Stimulated activated memory B cell treated with anti-CD40 and anti-IgM and Interleukin-4, amounts not matched to agents 10 μg/mL and 1 μg/mL and 100 μg/mL, for 72 hours (primary cell): ENCODE results near the gene DTD2.
"Not testable (repeated sequence)": the region's sequence is repeated elsewhere in the genome, so short reads cannot be mapped to it uniquely, and the experiment has no call there.

Experiments used
- ATAC-seq: fragments of 150-1000 bp; cut with Tn5 transposase; 2 replicates; pipeline ENCODE4 v1.10.0; 2021
- H3K27ac Mint-ChIP-seq: one replicate; pipeline ENCODE4 v1.8.0; 2022; ENCODE audit warnings: mild to moderate bottlenecking, mixed read lengths
- H3K27me3 Mint-ChIP-seq: one replicate; pipeline ENCODE4 v1.8.0; 2022; ENCODE audit warnings: mixed read lengths
- H3K36me3 Mint-ChIP-seq: one replicate; pipeline ENCODE4 v1.8.0; 2022; ENCODE audit warnings: mixed read lengths
- H3K4me1 Mint-ChIP-seq: one replicate; pipeline ENCODE4 v1.8.0; 2022; ENCODE audit warnings: mixed read lengths
- H3K4me3 Mint-ChIP-seq: one replicate; pipeline ENCODE4 v1.8.0; 2022; ENCODE audit warnings: mild to moderate bottlenecking, moderate library complexity, mixed read lengths
- H3K9me3 Mint-ChIP-seq: one replicate; pipeline ENCODE4 v1.8.0; 2022; ENCODE audit warnings: mixed read lengths

The DTD2 gene

DNA sequence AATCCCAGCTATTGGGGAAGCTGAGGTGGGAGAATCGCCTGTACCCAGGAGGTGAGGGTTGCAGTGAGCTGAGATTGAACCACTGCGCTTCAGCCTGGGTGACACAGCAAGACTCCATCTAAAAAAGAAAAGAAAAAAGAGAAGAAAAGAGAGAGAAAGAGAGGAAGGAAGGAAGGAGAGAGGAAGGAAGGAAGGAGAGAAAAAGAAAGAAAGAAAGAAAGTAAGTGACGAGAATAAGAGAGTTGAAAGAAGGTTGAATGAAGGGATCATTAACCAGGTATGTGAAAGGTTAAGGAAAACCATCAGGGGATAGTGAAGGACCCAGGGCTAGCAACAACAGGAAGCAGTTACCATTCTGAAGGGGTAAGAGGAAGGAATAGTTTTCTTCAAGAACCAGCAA, 4.2 kb upstream of the DTD2 start:
- peaks cover 13% of the 10 kb centered on the region for H3K4me1 Mint-ChIP-seq
- no peak for ATAC-seq
- H3K27me3 Mint-ChIP-seq: no peaks in the 10 kb centered on the region
- H3K9me3 Mint-ChIP-seq: no peaks in the 10 kb centered on the region
- H3K36me3 Mint-ChIP-seq: no peaks in the 10 kb centered on the region
- peak overlapping the region; percentile 12 for H3K27ac Mint-ChIP-seq
- no peak overlapping the region for H3K4me3 Mint-ChIP-seq

DNA sequence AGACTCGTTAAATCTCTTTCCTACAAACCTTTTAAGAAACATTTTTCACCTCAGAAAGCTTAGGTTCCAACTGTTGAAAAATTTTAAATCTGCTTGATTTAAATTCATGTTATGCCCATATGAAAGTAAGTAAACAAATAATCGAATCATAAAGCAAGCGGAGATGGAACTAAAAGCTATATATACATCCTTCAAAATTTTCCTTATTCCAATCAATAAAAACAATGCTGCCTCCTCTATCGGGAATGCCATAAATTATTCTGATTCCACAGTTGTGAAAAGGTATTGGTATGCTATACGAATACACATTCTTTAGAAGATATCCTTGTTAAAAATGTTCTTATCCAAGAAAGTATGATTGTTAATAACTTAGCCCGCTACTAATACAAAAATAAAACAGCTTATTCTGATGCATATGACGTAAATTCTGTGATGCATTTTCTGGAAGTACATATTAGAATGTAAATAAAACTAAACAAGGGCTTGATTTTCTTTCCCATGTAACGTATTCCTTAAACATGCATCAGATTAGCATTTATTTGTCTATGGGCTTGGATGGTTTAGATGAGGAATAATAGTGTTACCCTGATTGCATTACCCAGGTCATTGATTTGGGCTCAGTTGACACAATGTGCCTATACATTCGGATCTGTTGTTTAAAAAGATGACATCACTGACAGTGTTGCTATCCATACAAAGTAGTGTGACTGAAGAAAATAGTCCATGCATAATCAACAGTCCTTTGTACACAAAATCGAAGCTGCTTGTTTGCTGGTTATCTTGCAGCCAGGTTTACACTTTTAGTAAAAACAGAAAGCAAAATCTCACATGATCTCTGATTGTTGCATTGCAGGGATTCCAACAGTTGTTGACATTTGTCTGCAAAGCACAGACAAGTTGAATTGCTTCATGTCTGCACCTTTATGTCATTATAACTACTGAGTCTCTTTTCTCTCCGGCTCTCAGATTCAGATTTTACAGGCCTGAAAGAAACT, 656 bp upstream of the DTD2 start:
- peaks cover 27% of the 10 kb centered on the region for H3K4me1 Mint-ChIP-seq
- ATAC-seq: no peak

DNA sequence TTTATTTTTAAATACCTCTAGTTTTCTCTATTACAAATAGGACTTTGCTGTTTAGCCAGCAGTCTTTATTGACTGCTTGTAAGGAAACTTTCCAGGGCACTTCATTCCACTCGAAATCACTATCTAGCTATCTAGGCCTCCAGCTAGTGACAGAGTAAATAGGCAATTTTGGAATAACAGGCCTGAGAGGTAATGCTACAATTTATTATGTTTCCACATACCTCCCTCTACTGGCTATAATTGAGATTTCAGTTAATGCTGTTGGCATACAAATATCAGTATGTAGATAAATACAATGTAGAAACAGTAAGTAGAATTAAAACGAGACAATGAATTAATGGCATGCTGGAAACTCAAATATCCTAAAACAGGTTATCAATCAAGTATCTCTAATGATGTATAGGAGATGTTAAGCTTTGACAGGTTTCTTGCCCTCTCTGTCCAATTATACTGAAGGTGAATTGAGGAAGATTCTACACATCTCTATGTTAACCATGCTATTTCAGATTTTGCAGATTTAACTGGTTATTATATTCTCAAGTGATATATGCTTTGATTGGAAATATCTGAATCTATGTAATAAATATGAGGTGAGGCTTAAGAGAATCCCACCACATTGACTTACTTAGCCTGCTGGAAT, 7.2 kb downstream of the DTD2 start:
- Mint-ChIP-seq H3K4me3 (no peak overlapping the region), H3K27ac (no peak overlapping the region), H3K27me3 (no peaks in the 10 kb centered on the region), H3K36me3 (peaks cover 27% of the 10 kb centered on the region), H3K4me1 (peaks cover 3% of the 10 kb centered on the region), H3K9me3 (no peaks in the 10 kb centered on the region)
- ATAC-seq: no peak

More for the DNA sequence above, 656 bp upstream of the DTD2 start:
- Mint-ChIP-seq H3K27me3 (no peaks in the 10 kb centered on the region), H3K36me3 (no peaks in the 10 kb centered on the region), H3K27ac (peak overlapping the region; percentile 97), H3K9me3 (no peaks in the 10 kb centered on the region), H3K4me3 (peak overlapping the region; percentile 98)

DNA sequence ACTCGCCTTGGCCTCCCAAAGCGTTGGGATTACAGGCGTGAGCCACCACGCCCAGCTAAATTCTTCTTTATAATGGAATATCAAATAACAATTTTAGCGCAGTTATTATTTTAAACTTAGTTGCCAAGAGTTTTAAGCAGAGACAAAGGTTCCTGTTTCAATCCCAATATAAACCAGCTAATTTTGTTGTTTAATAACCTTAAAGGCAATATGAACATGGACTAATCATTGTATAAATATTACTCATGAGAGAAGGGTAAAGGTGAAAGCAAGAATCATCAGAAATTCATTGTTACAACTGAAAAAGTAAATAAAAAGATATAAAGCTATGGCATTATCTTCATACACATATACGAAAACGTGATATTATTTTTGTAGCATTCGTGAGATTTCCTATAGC, 8.2 kb downstream of the DTD2 start:
- no peak for ATAC-seq
- Mint-ChIP-seq H3K4me1 (no peaks in the 10 kb centered on the region), H3K36me3 (peaks cover 29% of the 10 kb centered on the region), H3K27ac (no peak overlapping the region), H3K27me3 (no peaks in the 10 kb centered on the region), H3K4me3 (no peak overlapping the region), H3K9me3 (peaks cover under 1% of the 10 kb centered on the region)

DNA sequence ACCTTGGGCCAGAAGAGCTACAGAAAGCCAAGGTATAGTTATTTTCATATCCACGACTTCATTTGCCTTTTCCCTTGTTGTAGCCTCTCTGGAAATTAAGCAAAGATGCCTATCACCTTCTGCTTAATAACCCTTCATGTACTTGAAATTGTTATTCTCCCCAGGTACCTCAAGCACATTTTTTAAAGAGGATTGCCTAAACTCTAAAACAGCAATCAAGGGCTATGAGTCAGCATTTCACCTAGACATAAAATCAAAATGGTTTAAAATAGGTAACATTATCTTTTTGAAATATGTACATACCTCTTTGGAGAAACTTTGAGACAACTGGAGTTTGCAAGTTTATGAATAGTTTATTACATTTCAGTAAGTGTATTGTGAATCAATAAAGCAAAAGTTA, 11.6 kb downstream of the DTD2 start:
- Mint-ChIP-seq H3K4me1 (no peaks in the 10 kb centered on the region), H3K4me3 (no peak overlapping the region), H3K27ac (no peak overlapping the region), H3K9me3 (peaks cover 3% of the 10 kb centered on the region), H3K27me3 (no peaks in the 10 kb centered on the region), H3K36me3 (peaks cover 26% of the 10 kb centered on the region)
- ATAC-seq: no peak

DNA sequence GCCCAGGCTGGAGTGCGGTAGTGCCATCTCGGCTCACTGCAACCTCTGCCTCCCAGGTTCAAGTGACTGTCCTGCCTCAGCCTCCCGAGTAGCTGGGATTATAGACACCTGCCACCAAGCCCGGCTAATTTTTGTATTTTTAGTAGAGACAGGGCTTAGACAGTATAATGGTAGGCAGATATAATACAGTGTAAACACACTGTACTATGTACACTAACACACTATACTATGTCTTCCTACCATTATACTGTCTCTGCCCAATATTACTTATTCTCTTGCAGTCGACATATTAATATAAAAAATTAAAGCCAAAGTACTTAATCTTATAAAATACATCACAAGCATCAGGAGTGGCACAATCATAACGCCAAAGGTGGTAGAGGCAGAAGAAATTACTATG, 15.0 kb downstream of the DTD2 start:
- H3K27me3 Mint-ChIP-seq: no peaks in the 10 kb centered on the region
- H3K4me1 Mint-ChIP-seq: no peaks in the 10 kb centered on the region
- H3K9me3 Mint-ChIP-seq: peaks cover 3% of the 10 kb centered on the region
- ATAC-seq: no peak
- H3K4me3 Mint-ChIP-seq: no peak overlapping the region
- H3K27ac Mint-ChIP-seq: no peak overlapping the region
- H3K36me3 Mint-ChIP-seq: peaks cover 24% of the 10 kb centered on the region

DNA sequence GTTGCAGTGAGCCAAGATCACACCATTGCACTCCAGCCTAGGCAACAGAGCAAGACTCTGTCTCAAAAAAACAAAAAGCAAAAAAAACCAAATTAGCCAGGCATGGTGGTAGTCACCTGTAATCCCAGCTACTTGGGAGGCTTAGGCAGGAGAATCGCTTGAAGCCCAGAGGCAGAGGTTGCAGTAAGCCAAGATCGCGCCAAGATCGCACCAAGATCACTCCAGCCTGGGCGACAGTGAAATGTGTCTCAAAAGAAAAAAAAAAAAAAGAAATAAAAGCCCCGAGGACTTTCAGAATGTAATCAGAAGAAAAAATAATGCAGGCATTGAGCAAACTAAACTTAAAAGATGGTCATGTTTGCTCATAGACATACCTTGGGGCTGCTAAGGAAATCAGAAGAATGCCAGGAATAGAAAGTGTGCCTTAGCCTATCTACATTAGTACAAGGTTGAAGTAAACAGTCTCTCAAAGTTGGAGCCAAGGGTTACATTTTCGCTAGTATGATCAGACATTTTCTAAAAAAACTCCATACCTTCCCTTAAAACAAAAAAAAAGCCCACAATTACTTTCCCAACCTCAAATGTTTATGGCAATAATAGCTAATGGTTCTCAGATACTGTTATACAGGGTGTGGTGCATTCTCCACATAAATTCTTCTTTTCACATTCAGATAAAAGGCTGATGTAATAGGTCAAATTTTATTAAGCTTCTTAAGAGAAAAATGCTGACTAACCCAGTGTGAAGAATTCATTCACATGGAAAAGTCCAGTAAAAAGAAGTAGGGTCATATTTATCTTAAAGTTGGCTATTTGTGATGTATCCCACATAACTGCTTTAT, 15.8 kb downstream of the DTD2 start:
- Mint-ChIP-seq H3K4me1 (peaks cover under 1% of the 10 kb centered on the region), H3K9me3 (peaks cover 3% of the 10 kb centered on the region), H3K27ac (no peak overlapping the region), H3K36me3 (peaks cover 24% of the 10 kb centered on the region), H3K4me3 (no peak overlapping the region), H3K27me3 (no peaks in the 10 kb centered on the region)
- ATAC-seq: no peak

DNA sequence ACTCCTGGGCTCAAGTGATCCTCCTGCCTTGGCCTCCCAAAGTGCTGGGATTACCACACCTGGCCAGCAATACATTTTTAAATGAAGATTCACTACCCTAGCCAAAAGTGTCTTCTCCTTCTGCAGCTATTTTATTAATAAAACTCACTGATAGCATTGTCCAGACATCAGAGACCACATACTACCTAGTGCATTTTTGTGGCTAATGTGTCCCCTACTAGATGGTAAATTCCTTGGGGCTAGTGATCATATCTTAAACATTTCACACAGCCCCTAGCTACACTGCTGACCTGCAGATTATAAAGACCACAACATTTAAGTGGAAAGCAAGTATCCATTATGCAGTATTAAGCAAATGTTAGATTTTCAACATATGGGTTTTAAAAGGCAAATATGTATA, 17.0 kb downstream of the DTD2 start:
- Mint-ChIP-seq H3K4me3 (no peak overlapping the region), H3K27ac (no peak overlapping the region), H3K4me1 (peaks cover 12% of the 10 kb centered on the region), H3K36me3 (peaks cover 17% of the 10 kb centered on the region), H3K9me3 (peaks cover 3% of the 10 kb centered on the region), H3K27me3 (no peaks in the 10 kb centered on the region)
- no peak for ATAC-seq

DNA sequence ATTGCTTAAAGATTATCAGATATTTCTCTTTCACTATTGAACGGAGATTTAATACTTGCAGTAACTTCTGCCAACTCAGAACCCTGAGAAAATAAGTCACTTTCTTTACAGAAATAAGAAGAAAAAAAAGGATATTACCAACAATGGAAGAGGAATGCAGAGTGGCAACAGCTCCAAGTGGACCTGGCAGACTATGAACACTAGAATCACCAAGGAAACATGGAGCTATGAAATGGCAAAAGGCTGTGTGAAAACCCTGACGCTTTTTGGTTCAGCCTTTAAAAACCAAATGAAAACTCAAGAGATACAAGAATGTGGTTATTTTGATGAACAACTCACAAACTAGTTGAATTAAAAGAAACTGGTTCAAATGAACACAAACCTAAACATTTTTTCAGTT, 17.7 kb downstream of the DTD2 start:
- H3K36me3 Mint-ChIP-seq: peaks cover 18% of the 10 kb centered on the region
- peaks cover 3% of the 10 kb centered on the region for H3K9me3 Mint-ChIP-seq
- ATAC-seq: no peak
- H3K27ac Mint-ChIP-seq: no peak overlapping the region
- H3K27me3 Mint-ChIP-seq: no peaks in the 10 kb centered on the region
- no peak overlapping the region for H3K4me3 Mint-ChIP-seq
- peaks cover 12% of the 10 kb centered on the region for H3K4me1 Mint-ChIP-seq

DNA sequence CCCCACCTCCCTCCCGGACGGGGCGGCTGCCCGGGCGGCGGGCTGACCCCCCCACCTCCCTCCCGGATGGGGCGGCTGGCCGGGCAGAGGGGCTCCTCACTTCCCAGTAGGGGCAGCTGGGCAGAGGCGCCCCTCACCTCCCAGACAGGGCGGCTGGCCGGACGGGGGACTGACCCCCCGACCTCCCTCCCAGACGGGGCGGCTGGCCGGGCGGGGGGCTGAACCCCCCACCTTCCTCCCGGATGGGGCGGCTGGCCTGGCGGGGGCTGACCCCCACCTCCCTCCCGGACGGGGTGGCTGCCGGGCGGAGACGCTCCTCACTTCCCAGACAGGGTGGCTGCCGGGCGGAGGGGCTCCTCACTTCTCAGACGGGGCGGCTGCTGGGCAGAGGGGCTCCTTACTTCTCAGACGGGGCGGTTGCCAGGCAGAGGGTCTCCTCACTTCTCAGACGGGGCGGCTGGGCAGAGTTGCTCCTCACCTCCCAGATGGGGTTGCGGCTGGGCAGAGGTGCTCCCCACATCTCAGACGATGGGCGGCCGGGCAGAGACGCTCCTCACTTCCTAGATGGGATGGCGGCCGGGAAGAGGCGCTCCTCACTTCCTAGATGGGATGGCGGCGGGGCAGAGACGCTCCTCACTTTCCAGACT, 20.1 kb downstream of the DTD2 start:
- H3K4me1 Mint-ChIP-seq: peaks cover 12% of the 10 kb centered on the region
- H3K27me3 Mint-ChIP-seq, H3K27ac Mint-ChIP-seq, ATAC-seq, H3K4me3 Mint-ChIP-seq, H3K9me3 Mint-ChIP-seq: not testable (repeated sequence)
- peaks cover 17% of the 10 kb centered on the region for H3K36me3 Mint-ChIP-seq

DNA sequence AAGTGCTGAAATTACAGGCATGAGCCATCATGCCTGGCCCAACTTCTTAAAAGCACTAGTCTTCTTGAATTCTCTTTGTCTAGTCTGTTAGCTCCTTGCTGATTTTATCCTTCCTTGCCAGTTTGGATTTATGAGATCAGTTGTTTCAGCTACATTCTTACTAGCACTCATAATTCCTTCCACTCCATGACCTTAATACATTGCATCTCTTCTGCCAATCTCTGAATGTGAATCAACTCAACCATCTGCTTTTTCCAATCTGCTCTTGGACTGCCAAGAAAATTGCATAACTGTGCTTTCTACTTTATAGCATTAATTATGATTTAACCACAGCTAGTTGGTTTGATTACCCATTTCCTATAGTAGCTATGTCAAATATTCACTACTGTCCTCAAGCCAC, 22.0 kb downstream of the DTD2 start:
- Mint-ChIP-seq H3K27me3 (no peaks in the 10 kb centered on the region), H3K36me3 (peaks cover 34% of the 10 kb centered on the region), H3K9me3 (peaks cover 4% of the 10 kb centered on the region), H3K4me3 (no peak overlapping the region), H3K27ac (no peak overlapping the region), H3K4me1 (peaks cover 12% of the 10 kb centered on the region)
- no peak for ATAC-seq

DNA sequence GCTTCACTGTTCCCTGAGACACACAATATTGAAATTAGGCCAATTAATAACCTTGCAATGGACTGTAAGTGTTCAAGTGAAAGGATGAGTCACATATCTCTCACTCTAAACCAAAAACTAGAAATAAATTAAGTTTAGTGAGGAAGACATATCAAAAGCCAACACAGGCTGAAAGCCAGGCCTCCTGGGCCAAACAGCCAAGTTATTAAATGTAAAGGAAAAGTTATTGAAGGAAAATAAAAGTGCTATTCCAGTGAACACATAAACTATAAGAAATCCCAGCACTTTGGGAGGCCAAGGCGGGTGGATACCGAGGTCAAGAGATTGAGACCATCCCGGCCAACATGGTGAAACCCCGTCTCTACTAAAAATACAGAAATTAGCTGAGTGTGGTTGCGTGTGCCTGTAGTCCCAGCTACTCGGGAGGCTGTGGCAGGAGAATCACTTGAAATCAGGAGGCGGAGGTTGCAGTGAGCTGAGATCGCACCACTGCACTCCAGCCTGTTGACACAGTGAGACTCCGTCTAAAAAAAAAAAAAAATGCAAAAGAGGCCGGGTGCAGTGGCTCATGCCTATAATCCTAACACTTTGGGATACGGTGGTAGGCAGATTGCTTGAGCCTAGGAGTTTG, 26.6 kb downstream of the DTD2 start:
- H3K27ac Mint-ChIP-seq: no peak overlapping the region
- H3K4me3 Mint-ChIP-seq: no peak overlapping the region

DNA sequence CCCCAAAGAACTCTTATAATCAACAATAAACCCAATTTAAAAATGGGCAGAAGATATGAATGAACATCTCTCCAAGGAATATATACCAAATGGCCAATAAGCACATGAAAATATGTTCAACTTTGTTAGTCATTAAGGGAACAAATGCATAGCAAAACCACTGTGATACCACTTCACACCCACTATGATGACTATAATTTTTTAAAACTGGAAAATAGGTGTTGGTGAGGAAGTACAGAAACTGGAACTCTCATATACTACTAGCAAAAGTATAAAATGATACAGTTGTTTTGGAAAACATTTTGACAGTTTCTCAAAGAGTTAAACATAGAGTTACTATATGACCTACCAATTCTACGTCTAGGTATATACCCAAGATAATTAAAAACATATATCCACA, 27.5 kb downstream of the DTD2 start:
- H3K36me3 Mint-ChIP-seq: peaks cover 22% of the 10 kb centered on the region
- no peak for ATAC-seq
- no peak overlapping the region for H3K27ac Mint-ChIP-seq

More for the DNA sequence above, 26.6 kb downstream of the DTD2 start:
- peaks cover 4% of the 10 kb centered on the region for H3K9me3 Mint-ChIP-seq
- H3K4me1 Mint-ChIP-seq: peaks cover 4% of the 10 kb centered on the region
- no peak for ATAC-seq
- H3K27me3 Mint-ChIP-seq: no peaks in the 10 kb centered on the region
- H3K36me3 Mint-ChIP-seq: peaks cover 27% of the 10 kb centered on the region

DNA sequence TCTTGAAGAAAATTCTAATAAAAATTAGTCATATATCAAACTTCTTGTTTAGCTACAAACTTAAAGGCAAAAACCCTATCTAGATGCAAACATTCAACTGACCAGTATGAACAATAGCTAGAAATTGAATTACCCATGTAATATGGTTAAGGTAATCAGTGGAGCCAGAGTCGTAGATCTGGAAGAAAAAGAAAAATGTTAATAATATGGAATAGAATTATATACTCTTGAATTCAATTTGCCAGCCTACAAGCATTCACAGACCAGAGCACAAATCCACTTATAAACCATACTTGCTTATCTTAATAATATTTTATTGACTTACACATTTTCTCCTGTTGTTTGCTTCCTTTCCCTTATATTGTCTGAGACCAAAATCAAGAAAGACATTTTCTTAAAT, 29.3 kb downstream of the DTD2 start:
- Mint-ChIP-seq H3K27me3 (no peaks in the 10 kb centered on the region), H3K4me1 (no peaks in the 10 kb centered on the region), H3K9me3 (peaks cover 4% of the 10 kb centered on the region), H3K36me3 (peaks cover 22% of the 10 kb centered on the region), H3K27ac (no peak overlapping the region), H3K4me3 (no peak overlapping the region)
- no peak for ATAC-seq

More for the DNA sequence above, 27.5 kb downstream of the DTD2 start:
- H3K9me3 Mint-ChIP-seq: peaks cover 4% of the 10 kb centered on the region
- no peak overlapping the region for H3K4me3 Mint-ChIP-seq
- H3K27me3 Mint-ChIP-seq: no peaks in the 10 kb centered on the region
- H3K4me1 Mint-ChIP-seq: no peaks in the 10 kb centered on the region
